GM12801 (cell line): ENCODE results near the gene SFRP2.

Experiments used
- CTCF ChIP-seq: IDR thresholded peaks from one replicate; pipeline ENCODE4 v1.5.1; 2011; ENCODE audit warnings: control low read depth; ENCODE audit not compliant: insufficient read length; ENCODE audit errors: extremely low read depth

Gene SFRP2

GRCh38 chr4:153780876-153781275 is 8.0 kb downstream of the SFRP2 start:
- TF ChIP-seq CTCF, result no peak

GRCh38 chr4:153780221-153780620 is 8.7 kb downstream of the SFRP2 start:
- no peak for TF ChIP-seq CTCF

GRCh38 chr4:153778383-153778782 is 10.5 kb downstream of the SFRP2 start:
- no peak for TF ChIP-seq CTCF

GRCh38 chr4:153777421-153777820 is 11.5 kb downstream of the SFRP2 start:
- no peak for TF ChIP-seq CTCF

- TF ChIP-seq CTCF, result no peak
Measured at GRCh38 chr4:153776601-153777000, 12.3 kb downstream of the SFRP2 start.

- TF ChIP-seq CTCF, result no peak
Measured at GRCh38 chr4:153773236-153773690, 15.6 kb downstream of the SFRP2 start.

GRCh38 chr4:153771046-153771445 is 17.8 kb downstream of the SFRP2 start:
- TF ChIP-seq CTCF, result no peak

- no peak for TF ChIP-seq CTCF
Measured at GRCh38 chr4:153766758-153767157, 22.1 kb downstream of the SFRP2 start.
